Measurements from ENCODE around the gene FAM98C. TPM values are rescaled to one million over a fixed set of nuclear protein-coding genes. Genes with fewer than 3 reads are reported as not detected.

The FAM98C gene
- total and polyA plus RNA-seq, 2 of the 13 experiments (the other 11 are each of a cell fraction or from before 2014, with no cell fraction given), result 10.0 to 11.5 TPM

- TF ChIP-seq ZNF710 (CRISPR knock-in tag; IDR thresholded peaks at IDR 0.05; ENCODE audit: borderline replicate concordance) (0 out of 2 replicates have a peak, but pooled peaks have one; percentile 42), TBX3 (IDR thresholded peaks at IDR 0.05; ENCODE audit: borderline replicate concordance) (no peak), AGO2 (optimal IDR thresholded peaks at IDR 0.05; ENCODE audit: low read depth, low read length) (peak; percentile 63), AKAP8 (CRISPR knock-in tag; IDR thresholded peaks at IDR 0.05) (peak; percentile 83), MEIS2 (CRISPR knock-in tag; IDR thresholded peaks at IDR 0.05) (0 out of 2 replicates have a peak, but pooled peaks have one; percentile 22), AGO1 (IDR thresholded peaks at IDR 0.05; ENCODE audit: low read depth, low read length, poor library complexity, severe bottlenecking) (peak; percentile 81), SP4 (CRISPR knock-in tag; IDR thresholded peaks at IDR 0.05) (peak; percentile 78; the same call in 1 of the 2 replicates), KLF12 (CRISPR knock-in tag; IDR thresholded peaks at IDR 0.05; ENCODE audit: borderline replicate concordance) (no peak), KDM2A (CRISPR knock-in tag; IDR thresholded peaks at IDR 0.05; ENCODE audit: borderline replicate concordance, low read depth) (peak; percentile 83), HNRNPK (IDR thresholded peaks at IDR 0.05; ENCODE audit: low read depth, low read length, poor library complexity, severe bottlenecking) (peak; percentile 44), DRAP1 (CRISPR knock-in tag; IDR thresholded peaks at IDR 0.05) (0 out of 2 replicates have a peak, but pooled peaks have one; percentile 21), POLR2G (IDR thresholded peaks at IDR 0.05; ENCODE audit: low read depth, low read length) (peak; percentile 38; the same call in 1 of the 2 replicates), KLF13 (CRISPR knock-in tag; IDR thresholded peaks at IDR 0.05) (0 out of 2 replicates have a peak, but pooled peaks have one; percentile 44), HIVEP1 (CRISPR knock-in tag; IDR thresholded peaks at IDR 0.05) (0 out of 2 replicates have a peak, but pooled peaks have one; percentile 18), POLR2A (IDR thresholded peaks at IDR 0.05; ENCODE audit: insufficient read depth in 1 of 2, low read depth in 2 of 2, low read length in 2 of 2) (peak in 1 of 2 experiments; percentile 46; a peak in 2 of 4 replicates), CBFB (CRISPR knock-in tag; IDR thresholded peaks at IDR 0.05) (no peak), ZGPAT (CRISPR knock-in tag; IDR thresholded peaks at IDR 0.05) (peak; percentile 31; the same call in 1 of the 2 replicates), NONO (IDR thresholded peaks at IDR 0.05) (no peak), NONO (CRISPR knock-in tag; conservative IDR thresholded peaks at IDR 0.05) (0 out of 2 replicates have a peak, but pooled peaks have one; percentile 22)
- TF ChIP-seq, protein P1, sequence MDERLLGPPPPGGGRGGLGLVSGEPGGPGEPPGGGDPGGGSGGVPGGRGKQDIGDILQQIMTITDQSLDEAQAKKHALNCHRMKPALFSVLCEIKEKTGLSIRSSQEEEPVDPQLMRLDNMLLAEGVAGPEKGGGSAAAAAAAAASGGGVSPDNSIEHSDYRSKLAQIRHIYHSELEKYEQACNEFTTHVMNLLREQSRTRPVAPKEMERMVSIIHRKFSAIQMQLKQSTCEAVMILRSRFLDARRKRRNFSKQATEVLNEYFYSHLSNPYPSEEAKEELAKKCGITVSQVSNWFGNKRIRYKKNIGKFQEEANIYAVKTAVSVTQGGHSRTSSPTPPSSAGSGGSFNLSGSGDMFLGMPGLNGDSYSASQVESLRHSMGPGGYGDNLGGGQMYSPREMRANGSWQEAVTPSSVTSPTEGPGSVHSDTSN (CRISPR knock-in tag; IDR thresholded peaks at IDR 0.05), result no peak; the same call in 1 of the 2 replicates
Observed at GRCh38 chr19:38387550-38388348, 15.1 kb upstream of the FAM98C start, which contains the start of gene GGN (continued).
